Thyroid gland (tissue), 4 donors: Measurements from ENCODE around the gene POFUT1.

Experiments
- POLR2A ChIP-seq, 2 donors: fragments of 450-650 bp; IDR thresholded peaks; one replicate each; pipeline ENCODE4 v1.6.1; 2017; ENCODE audit warnings: antibody characterized with exemption in 2 of 2, mild to moderate bottlenecking in 2 of 2, moderate library complexity in 1 of 2
- TF ChIP-seq, protein P1 (sequence below), 6 experiments: fragments of 200-600 bp in 3 of 6; fragments of 450-650 bp in 3 of 6; sonication (generic) in 3 of 6; IDR thresholded peaks; one replicate each; pipeline ENCODE4 v1.5.1; 2016 to 2019; ENCODE audit warnings: antibody characterized with exemption in 6 of 6, mild to moderate bottlenecking in 2 of 6, inconsistent platforms in 1 of 6, moderate library complexity in 1 of 6

DNA sequence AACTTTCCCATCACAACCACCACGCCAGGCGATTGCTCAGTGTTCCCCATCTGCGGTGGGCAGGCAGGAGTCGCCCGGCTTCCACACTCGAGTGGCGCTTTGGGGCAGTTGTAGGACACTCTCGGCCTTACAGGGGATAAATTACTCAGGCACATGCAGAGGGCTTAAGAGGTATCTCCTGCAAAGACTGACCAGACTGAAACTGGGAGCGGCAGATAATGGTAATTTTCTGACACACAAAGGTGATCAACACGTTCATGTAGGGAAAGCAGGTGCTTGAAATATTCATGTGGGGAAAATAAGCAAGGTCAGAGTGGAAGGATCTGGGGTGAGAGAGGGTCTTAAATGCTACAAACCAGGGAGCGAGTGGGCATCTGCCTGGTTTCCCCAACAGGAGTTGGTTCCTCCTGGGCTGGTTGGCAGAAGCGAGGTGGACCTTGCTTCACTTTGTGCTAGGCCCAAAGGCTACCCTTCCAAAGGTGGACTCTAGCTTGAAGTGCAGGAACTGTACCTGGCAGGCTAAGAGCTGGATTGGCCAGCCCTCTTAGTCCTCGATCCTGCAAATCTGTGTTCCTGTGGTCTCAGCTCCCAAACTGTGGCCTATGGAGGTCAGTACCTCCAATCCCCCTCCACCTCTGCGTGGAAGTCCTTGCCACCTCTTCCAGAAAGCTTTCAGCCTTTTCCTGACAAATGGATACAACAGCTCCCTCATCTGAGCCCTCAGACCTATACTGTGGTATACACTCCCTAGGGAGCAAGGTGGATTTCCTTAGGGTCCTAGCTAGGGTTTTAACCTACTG, 16.9 kb upstream of the POFUT1 start:
- TF ChIP-seq, protein P1, sequence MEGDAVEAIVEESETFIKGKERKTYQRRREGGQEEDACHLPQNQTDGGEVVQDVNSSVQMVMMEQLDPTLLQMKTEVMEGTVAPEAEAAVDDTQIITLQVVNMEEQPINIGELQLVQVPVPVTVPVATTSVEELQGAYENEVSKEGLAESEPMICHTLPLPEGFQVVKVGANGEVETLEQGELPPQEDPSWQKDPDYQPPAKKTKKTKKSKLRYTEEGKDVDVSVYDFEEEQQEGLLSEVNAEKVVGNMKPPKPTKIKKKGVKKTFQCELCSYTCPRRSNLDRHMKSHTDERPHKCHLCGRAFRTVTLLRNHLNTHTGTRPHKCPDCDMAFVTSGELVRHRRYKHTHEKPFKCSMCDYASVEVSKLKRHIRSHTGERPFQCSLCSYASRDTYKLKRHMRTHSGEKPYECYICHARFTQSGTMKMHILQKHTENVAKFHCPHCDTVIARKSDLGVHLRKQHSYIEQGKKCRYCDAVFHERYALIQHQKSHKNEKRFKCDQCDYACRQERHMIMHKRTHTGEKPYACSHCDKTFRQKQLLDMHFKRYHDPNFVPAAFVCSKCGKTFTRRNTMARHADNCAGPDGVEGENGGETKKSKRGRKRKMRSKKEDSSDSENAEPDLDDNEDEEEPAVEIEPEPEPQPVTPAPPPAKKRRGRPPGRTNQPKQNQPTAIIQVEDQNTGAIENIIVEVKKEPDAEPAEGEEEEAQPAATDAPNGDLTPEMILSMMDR (IDR thresholded peaks at IDR 0.05): no peak
- no peak for TF ChIP-seq POLR2A (IDR thresholded peaks at IDR 0.05)
